Pancreas (tissue), 10 donors: ENCODE results near the gene TFPI. TPM values are rescaled to one million over a fixed set of nuclear protein-coding genes. Genes with fewer than 3 reads are reported as not detected.

Source experiments
- ATAC-seq, 4 donors: fragments of 200-7000 bp; cut with Tn5 transposase; one replicate each; pipeline versions ENCODE4 v1.8.0 to v1.9.1; 2020; ENCODE audit warnings: mild to moderate bottlenecking in 4 of 4, moderate library complexity in 4 of 4
- DNase-seq, 6 donors: peaks; one replicate each; pipeline ENCODE4 v3.0.0-alpha.2; 2020
- FAIRE-seq: peaks from 2 replicates; lab custom pipeline; 2012; peaks lifted over from hg19 to GRCh38; lab: Jason Lieb, UNC
- H3K27ac ChIP-seq, 4 donors: fragments of 200-600 bp; sonication (generic); 1 replicate in 3 of 4; 2 replicates in 1 of 4; pipeline versions ENCODE4 v1.5.0 to v1.8.0; 2020
- H3K27me3 ChIP-seq, 4 donors: fragments of 200-600 bp; one replicate each; pipeline ENCODE4 v1.8.0; 2021
- H3K36me3 ChIP-seq, 3 donors: fragments of 200-600 bp; sonication (generic) in 1 of 3; one replicate each; pipeline versions ENCODE4 v1.5.0 to v1.8.0; 2020 to 2021
- H3K4me1 ChIP-seq, 3 donors: fragments of 200-600 bp; one replicate each; pipeline ENCODE4 v1.8.0; 2021
- H3K4me3 ChIP-seq, 4 donors: fragments of 200-600 bp; sonication (generic) in 2 of 4; one replicate each; pipeline versions ENCODE4 v1.5.0 to v1.8.0; 2020 to 2021
- H3K9me3 ChIP-seq, 4 donors: fragments of 200-600 bp; one replicate each; pipeline ENCODE4 v1.8.0; 2021
- CTCF ChIP-seq, 4 donors: fragments of 200-600 bp; sonication (generic) in 3 of 4; IDR thresholded peaks; one replicate each; pipeline versions ENCODE4 v1.5.0 to v1.8.0; 2021; ENCODE audit warnings: antibody characterized with exemption in 4 of 4
- WGBS, 2 donors: extraction: QIAGEN DNeasy Blood & Tissue Kit; methylation state at CpG; one replicate each; pipeline ENCODE4 v1.1.7; 2013; 5-methylcytosine and 5-hydroxymethylcytosine counted together
- intact Hi-C, 3 donors: fragments of 100-400 bp; cut with DNase I; formaldehyde crosslinking; loops; one replicate each; pipeline versions ENCODE4 v1.11.1 to v1.14.2; 2022
- polyA plus RNA-seq, 2 donors: library from polyadenylated mRNA; stranded (reverse); fragments of 200-250 nt; gene quantifications; one replicate each; pipeline ENCODE4 v1.2.3, GENCODE V29; 2013
- total RNA-seq, 6 donors: library from RNA; stranded (reverse); fragmentation: NEBNext Ultra II Directional in 4 of 6; extraction: Animal tissue kit (Norgen Biotek cat#: 25700) in 4 of 6; gene quantifications; one replicate each; pipeline versions ENCODE4 v1.2.1 to v1.2.4, GENCODE V29; 2021 to 2023
- donor health status: healthy with polysubstance abuse.
- donor health status: DM: no; HTN: no; CAD: no; lungs with moderate emphysema.
- donor health status: DM: no; HTN: no; CAD: no.
- donor health status: control.
- donor health status: control.
- donor health status: Bipolar disorder and iron deficiency.
- donor health status: DM: yes; HTN: yes; CAD: no.
- donor health status: DM: no; HTN: no; CAD: no.
- donor health status: DM: no; HTN: no; CAD: no.
- donor health status: DM: yes; HTN: yes; CAD: no.

The TFPI gene
- total and polyA plus RNA-seq, 8 donors = 7.9 to 25.8 (median 18.3) TPM

- ATAC-seq = no peak
- FAIRE-seq = peak; percentile 84
- Histone ChIP-seq H3K4me1 (peaks cover 0 to 11% (median 6%) of the 10 kb centered on the region in 3 donors), H3K36me3 (no peaks in the 10 kb centered on the region), H3K9me3 (no peaks in the 10 kb centered on the region), H3K4me3 (no peak overlapping the region), H3K27ac (no peak overlapping the region), H3K27me3 (no peaks in the 10 kb centered on the region)
- peak in 2 of 4 donors; percentile 28 to 34 for TF ChIP-seq CTCF (IDR thresholded peaks at IDR 0.05)
- DNase-seq = no peak
- 7 to 16% methylated on average over 1 of the region's 1 CpG for WGBS, 2 donors
- intact Hi-C loops = loop anchor here in 1 of 3 donors (5.0 kb wide), 1 partner anchor 344 kb away; no protein-coding TSS in a partner anchor
Observed at GRCh38 chr2:187497858-187498463, 56.3 kb downstream of the TFPI start.

- intact Hi-C loops = loop anchor here in 1 of 3 donors (5.0 kb wide), 1 partner anchor 345 kb away; no protein-coding TSS in a partner anchor
Observed at GRCh38 chr2:187497140-187497539, 57.1 kb downstream of the TFPI start.

GRCh38 chr2:187495324-187495723 is 58.9 kb downstream of the TFPI start:
- DNase-seq = no peak
- Histone ChIP-seq H3K4me1 (peaks cover 0 to 4% (median 3%) of the 10 kb centered on the region in 3 donors), H3K9me3 (no peaks in the 10 kb centered on the region), H3K27ac (no peak overlapping the region), H3K4me3 (no peak overlapping the region), H3K27me3 (no peaks in the 10 kb centered on the region), H3K36me3 (no peaks in the 10 kb centered on the region)
- ATAC-seq = no peak
- intact Hi-C loops = loop anchor here in 1 of 3 donors (5.0 kb wide), 1 partner anchor 347 kb away; no protein-coding TSS in a partner anchor
- no peak for FAIRE-seq
- 40 to 48% methylated on average over 1 of the region's 1 CpG for WGBS, 2 donors
- TF ChIP-seq CTCF (IDR thresholded peaks at IDR 0.05) = no peak

More at GRCh38 chr2:187497140-187497539, 57.1 kb downstream of the TFPI start:
- no peak for DNase-seq
- Histone ChIP-seq H3K4me1 (peaks cover 0 to 11% (median 6%) of the 10 kb centered on the region in 3 donors), H3K4me3 (no peak overlapping the region), H3K9me3 (no peaks in the 10 kb centered on the region), H3K36me3 (no peaks in the 10 kb centered on the region), H3K27me3 (no peaks in the 10 kb centered on the region), H3K27ac (no peak overlapping the region)
- FAIRE-seq = no peak
- no peak for TF ChIP-seq CTCF (IDR thresholded peaks at IDR 0.05)
- no peak for ATAC-seq
- 85 to 91% methylated on average over 2 of the region's 2 CpGs for WGBS, 2 donors

- Histone ChIP-seq H3K27ac (no peak overlapping the region), H3K36me3 (no peaks in the 10 kb centered on the region), H3K4me3 (no peak overlapping the region), H3K27me3 (no peaks in the 10 kb centered on the region), H3K4me1 (no peaks in the 10 kb centered on the region), H3K9me3 (no peaks in the 10 kb centered on the region)
- 85 to 99% methylated on average over 3 of the region's 3 CpGs for WGBS, 2 donors
- ATAC-seq (no peak), DNase-seq (no peak), FAIRE-seq (no peak)
- intact Hi-C loops = no loop called here
- TF ChIP-seq CTCF (IDR thresholded peaks at IDR 0.05) = no peak
Observed at GRCh38 chr2:187493877-187494568, 60.2 kb downstream of the TFPI start.
